Nephron (organoid): ENCODE data around the gene VWA3B.

ENCODE experiments used
- H3K27ac Mint-ChIP-seq, 3 experiments: 2 replicates each; pipeline ENCODE4 v1.8.0; 2020; ENCODE audit warnings: mixed read lengths in 3 of 3, mild to moderate bottlenecking in 2 of 3, moderate library complexity in 1 of 3
- H3K27me3 Mint-ChIP-seq: 2 replicates; pipeline ENCODE4 v1.8.0; 2021; ENCODE audit warnings: low read depth, mild to moderate bottlenecking, moderate library complexity, mixed read lengths
- H3K36me3 Mint-ChIP-seq: 2 replicates; pipeline ENCODE4 v1.8.0; 2020; ENCODE audit warnings: low read depth, mixed read lengths
- H3K4me1 Mint-ChIP-seq: 2 replicates; pipeline ENCODE4 v1.8.0; 2020; ENCODE audit warnings: mixed read lengths
- H3K4me3 Mint-ChIP-seq, 3 experiments: 2 replicates each; pipeline ENCODE4 v1.8.0; 2020; ENCODE audit warnings: mild to moderate bottlenecking in 3 of 3, mixed read lengths in 3 of 3, moderate library complexity in 2 of 3
- H3K9me3 Mint-ChIP-seq: 2 replicates; pipeline ENCODE4 v1.8.0; 2020; ENCODE audit warnings: mixed read lengths
- TF ChIP-seq, protein P1 (sequence below), 3 experiments: fragments of 200-600 bp; sonication (generic); IDR thresholded peaks; one replicate each; pipeline ENCODE4 v1.5.0; 2021; ENCODE audit warnings: antibody characterized with exemption in 3 of 3; ENCODE audit not compliant: unreplicated experiment in 3 of 3

The VWA3B gene

DNA sequence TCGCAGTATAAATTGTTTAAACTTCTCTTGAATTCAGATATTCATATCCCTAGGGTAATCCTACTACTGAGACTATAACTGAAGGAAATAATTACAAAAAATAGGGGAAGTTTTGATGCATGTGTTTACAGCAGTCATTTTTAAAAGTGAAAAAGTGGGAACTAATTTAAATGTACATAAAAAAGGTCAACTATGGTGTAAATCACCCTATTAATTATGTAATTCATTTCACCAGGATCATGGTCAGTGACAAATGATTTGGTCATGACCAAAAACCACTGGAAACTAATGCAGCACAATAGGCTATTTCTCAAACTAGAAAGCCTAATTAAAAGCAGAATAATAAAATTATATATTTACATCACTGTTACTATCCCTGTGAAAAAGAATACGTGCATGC, 254.3 kb downstream of the VWA3B start:
- Mint-ChIP-seq H3K4me3 (no peak overlapping the region), H3K9me3 (peaks cover 2% of the 10 kb centered on the region), H3K27me3 (peaks cover 54% of the 10 kb centered on the region), H3K36me3 (no peaks in the 10 kb centered on the region), H3K27ac (no peak overlapping the region), H3K4me1 (no peaks in the 10 kb centered on the region)
- TF ChIP-seq, protein P1, sequence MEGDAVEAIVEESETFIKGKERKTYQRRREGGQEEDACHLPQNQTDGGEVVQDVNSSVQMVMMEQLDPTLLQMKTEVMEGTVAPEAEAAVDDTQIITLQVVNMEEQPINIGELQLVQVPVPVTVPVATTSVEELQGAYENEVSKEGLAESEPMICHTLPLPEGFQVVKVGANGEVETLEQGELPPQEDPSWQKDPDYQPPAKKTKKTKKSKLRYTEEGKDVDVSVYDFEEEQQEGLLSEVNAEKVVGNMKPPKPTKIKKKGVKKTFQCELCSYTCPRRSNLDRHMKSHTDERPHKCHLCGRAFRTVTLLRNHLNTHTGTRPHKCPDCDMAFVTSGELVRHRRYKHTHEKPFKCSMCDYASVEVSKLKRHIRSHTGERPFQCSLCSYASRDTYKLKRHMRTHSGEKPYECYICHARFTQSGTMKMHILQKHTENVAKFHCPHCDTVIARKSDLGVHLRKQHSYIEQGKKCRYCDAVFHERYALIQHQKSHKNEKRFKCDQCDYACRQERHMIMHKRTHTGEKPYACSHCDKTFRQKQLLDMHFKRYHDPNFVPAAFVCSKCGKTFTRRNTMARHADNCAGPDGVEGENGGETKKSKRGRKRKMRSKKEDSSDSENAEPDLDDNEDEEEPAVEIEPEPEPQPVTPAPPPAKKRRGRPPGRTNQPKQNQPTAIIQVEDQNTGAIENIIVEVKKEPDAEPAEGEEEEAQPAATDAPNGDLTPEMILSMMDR (IDR thresholded peaks at IDR 0.05; ENCODE audit: unreplicated experiment in 3 of 3), result no peak

DNA sequence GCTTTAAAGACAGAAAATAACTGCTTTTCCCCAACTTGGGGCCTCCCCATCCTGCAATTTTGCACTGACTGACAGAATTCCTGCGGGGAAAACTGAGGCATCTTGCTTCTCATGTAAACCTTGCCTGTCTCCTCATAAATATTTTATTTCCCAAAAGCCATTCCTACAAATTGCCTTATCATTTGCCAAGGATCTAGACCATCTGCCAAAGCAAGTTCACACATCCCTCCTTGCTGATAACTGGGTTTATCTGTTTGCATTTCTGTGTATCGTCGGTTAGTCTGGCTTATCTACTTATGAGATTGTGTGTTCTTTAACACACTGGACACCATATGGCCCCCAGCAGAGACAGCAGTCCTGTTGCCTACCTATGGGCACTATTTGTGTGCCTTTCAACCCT, 256.3 kb downstream of the VWA3B start:
- H3K27me3 Mint-ChIP-seq, result peaks cover 68% of the 10 kb centered on the region
- H3K4me1 Mint-ChIP-seq, result no peaks in the 10 kb centered on the region
- peaks cover 2% of the 10 kb centered on the region for H3K9me3 Mint-ChIP-seq
- no peak overlapping the region for H3K4me3 Mint-ChIP-seq
- TF ChIP-seq, protein P1 (IDR thresholded peaks at IDR 0.05; ENCODE audit: unreplicated experiment in 3 of 3), result no peak
- no peaks in the 10 kb centered on the region for H3K36me3 Mint-ChIP-seq
- no peak overlapping the region for H3K27ac Mint-ChIP-seq

DNA sequence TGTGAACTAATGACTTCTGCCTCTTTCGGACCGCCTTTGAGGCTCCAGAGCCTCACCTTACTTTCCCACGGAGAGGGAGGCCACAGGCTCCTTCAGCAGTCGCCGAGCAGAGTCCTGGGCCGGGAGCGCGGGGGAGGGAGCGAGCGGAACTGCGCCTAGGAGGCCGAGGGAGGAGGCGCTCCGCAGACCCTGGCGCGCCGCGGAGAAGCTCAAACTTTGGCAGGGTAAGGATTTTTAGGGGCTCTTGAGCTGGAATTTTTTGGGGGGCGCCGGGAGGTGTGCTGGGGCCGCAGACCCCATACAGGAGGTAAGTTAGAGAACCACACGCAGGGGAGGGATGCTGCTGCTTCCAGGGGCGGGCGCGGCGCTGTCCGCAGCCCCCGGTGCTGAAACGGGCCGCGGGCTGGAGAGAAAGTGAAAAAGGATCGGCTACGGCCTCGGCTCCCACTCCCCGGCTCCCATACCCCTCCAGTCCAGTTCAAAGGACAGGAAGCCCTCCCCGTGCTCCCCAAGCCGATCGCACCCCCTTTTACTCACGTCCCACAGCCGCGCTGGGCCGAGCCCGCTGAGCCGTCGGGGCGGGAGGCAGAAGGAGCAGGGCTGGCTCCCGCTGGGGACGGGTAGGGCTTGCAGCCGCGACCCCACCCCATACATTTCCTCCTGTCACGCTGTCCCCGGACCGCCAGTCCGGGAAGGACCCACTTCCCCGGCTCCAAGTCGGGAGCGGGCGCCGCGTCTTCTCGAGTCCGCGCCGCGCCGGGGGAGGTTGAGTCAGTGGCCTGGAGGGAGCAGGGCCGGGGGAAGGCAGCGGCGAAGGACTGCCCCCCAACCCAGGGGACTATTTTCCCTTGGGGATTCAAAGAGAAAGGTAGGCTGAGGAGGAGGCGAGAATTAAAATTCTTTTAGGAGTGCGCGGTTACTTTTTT, 259.6 kb downstream of the VWA3B start, which contains the start of gene CNGA3:
CNGA3 (plus strand) TSS at position 146 of the 926 bp plus-strand sequence. CDS start 23,520 bp downstream, outside the sequence.
- TF ChIP-seq, protein P1 (IDR thresholded peaks at IDR 0.05; ENCODE audit: unreplicated experiment in 3 of 3), result no peak
- peak within 1 kb of the TSS; percentile 69 to 70 (median 70) for H3K4me3 Mint-ChIP-seq
- no peak within 1 kb of the TSS for H3K27ac Mint-ChIP-seq
- peaks cover 2% of the 10 kb centered on the region for H3K9me3 Mint-ChIP-seq
- H3K36me3 Mint-ChIP-seq, result no peaks in the 10 kb centered on the region
- H3K4me1 Mint-ChIP-seq, result no peaks in the 10 kb centered on the region
- H3K27me3 Mint-ChIP-seq, result peaks cover 95% of the 10 kb centered on the region

DNA sequence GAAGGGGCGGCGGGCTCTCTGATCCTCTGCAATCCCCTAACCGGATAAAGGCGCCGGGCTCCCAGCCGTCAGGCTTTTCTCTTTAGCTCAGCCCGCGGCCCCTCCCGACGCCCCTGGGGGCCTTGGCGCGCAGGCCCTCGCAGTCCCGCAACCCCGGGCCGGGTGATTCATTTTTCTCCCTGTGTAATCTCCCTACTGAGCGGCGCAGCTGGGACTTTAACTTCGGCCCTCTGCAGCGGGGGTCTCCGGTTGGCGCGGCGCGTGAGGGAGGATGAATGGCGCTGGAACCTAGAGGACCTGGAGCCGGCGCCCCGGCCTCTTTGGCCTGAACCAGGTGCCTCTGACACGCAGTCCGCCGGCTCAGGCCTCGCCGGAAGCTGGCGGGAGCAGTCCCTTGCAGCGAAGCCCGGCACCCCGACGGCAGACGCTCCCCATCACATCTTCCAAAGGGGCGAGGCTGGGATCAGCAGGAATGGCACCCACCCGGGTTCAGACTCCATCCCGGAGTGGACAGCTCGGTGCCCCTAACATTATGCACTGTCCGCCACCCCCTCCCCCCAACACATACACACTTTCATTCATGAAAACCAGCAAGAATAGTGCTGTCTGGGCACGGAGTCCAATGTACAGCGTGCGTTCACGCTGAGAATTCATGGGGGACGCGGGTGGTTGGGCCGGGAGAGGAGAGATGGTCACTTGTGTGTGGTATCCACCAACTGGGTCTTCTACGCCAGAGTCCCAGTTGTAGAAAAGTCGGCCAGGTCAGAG, 260.5 kb downstream of the VWA3B start:
- Mint-ChIP-seq H3K27me3 (peaks cover 95% of the 10 kb centered on the region), H3K4me3 (peak overlapping the region in 2 of 3 experiments; percentile 16 to 45), H3K27ac (no peak overlapping the region), H3K9me3 (peaks cover 2% of the 10 kb centered on the region), H3K36me3 (no peaks in the 10 kb centered on the region), H3K4me1 (no peaks in the 10 kb centered on the region)
- TF ChIP-seq, protein P1 (IDR thresholded peaks at IDR 0.05; ENCODE audit: unreplicated experiment in 3 of 3), result no peak

DNA sequence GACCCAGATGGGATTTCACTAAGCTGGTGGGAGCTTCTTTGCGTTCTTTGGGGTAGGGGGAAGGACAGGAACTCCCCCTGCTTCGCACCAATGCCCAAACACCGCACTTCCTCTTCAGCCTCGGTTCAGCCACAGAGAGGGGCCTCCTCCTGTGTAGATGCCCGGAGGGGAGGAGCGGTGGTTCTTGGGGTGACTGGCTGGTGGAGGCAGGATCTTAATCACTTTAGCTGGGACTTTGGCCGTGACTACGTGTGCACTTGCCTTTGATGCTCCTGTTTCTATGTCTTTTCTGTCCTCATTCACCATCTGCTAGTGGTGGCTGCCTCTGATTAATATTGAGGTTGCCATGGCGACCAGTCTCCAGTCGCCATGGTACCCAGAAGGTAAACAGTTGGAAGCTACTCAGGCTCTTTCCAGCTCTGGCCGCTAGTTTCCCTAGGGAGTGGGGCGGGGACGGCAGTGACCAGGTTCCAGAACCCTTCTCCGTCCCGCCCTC, 261.1 kb downstream of the VWA3B start:
- no peaks in the 10 kb centered on the region for H3K36me3 Mint-ChIP-seq
- H3K27ac Mint-ChIP-seq, result no peak overlapping the region
- peaks cover 91% of the 10 kb centered on the region for H3K27me3 Mint-ChIP-seq
- no peaks in the 10 kb centered on the region for H3K4me1 Mint-ChIP-seq
- H3K4me3 Mint-ChIP-seq, result peak overlapping the region in 1 of 3 experiments; percentile 16
- peaks cover 2% of the 10 kb centered on the region for H3K9me3 Mint-ChIP-seq
- TF ChIP-seq, protein P1 (IDR thresholded peaks at IDR 0.05; ENCODE audit: unreplicated experiment in 3 of 3), result no peak
